Stimulated activated CD8-positive, alpha-beta memory T cell treated with anti-CD3 and anti-CD28 coated beads, Interleukin-12 subunit alpha, Interleukin-12 subunit beta, amount 100 ng/mL, for 1 hour (primary cell): Measurements from ENCODE around the gene MOCOS.

Experiments used
- DNase-seq: peaks from one replicate; pipeline ENCODE4 v3.0.0-alpha.2; 2020; ENCODE audit warnings: low read depth

Gene MOCOS

GRCh38 chr18:36179562-36180355, 7.5 kb upstream of the MOCOS start:
- DNase-seq: no peak

DNA sequence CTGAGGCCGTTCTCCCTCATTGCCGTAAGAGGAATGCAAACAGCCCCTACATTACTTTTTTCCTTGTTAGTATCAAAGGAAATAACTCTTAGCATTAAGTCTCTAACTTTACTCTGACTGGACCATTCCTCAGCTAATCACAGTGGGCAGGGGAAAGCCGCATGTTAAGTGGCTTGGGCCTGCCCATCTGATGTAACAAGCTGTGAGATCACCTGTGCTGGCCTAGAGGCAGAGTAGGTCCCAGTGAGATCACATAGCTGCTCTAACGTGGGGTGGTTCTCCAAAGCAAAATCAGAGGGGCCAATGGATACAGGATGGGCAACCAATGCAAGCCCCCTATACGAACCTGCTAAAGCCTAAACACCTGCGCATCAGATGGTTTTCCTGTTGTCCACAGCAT, 5.9 kb upstream of the MOCOS start:
- no peak for DNase-seq

DNA sequence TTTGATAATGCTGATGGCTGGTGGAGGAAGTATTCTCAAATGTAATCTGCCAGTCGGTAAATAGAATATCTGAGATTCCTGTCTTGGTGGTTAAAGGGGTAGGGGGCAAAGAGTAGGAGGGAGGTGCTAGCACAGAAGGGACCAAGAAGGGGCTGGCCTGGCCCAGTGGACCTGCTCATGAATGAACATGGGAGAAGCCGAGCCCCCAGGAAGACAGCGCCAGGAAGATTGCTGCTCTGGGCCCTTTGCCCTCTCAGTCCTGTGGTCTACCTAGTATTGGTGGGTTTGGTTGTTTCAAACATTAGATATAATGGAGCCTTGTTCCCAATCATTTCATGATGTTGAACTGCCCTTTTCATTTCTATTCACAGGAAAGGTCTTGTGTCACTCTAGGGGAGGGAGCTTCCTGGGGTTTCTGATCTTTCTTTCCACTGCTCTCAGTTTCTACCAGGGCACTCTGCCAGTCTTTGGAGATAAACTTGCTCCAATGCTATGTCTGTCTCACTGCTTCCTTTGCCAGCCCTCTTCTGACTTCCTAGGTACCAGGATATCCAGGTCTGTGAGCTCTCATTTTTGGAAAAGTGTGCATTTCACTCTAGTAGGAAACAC, 5.3 kb upstream of the MOCOS start:
- no peak for DNase-seq

DNA sequence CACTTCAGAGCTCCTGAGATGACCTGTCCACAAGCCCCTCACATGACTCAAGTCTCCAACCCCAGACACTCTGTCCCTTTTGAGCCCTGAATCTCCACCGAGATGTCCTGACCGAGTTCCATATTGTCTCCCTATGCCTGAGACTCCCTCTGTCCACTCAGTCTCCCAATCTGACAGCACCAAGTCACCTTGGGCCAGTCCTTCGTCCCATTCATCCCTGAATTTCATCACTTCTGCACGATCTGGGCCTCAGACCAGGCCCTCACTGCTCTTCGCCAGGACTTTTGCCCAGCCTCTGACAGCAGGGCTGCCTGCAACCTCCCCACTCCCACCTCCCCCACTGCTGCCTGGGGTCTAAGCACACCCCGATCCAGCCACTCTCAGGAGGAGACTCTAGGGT, 4.3 kb upstream of the MOCOS start:
- DNase-seq: no peak

- DNase-seq: no peak
Observed at GRCh38 chr18:36183987-36184386, 3.3 kb upstream of the MOCOS start.

DNA sequence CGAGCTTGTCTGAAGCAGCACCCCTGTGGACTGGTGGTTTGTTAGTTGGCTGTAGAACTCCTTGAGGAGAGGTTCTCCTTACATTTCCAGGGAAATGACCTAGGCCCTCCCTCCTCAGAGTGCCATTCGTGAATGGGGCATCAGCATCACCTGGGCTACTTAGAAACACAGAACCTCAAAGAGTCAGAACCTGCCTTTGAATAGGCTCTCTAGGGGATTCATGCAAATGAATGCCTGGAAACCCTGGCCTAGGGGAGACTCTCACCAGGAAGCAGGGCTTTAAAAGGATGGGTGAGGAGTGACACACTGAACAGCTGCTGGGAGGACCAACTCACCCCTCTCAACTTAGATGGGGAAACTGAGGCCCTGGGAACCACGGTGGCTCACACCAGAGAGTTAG, 2.1 kb upstream of the MOCOS start:
- no peak for DNase-seq

GRCh38 chr18:36185901-36186460, 1.3 kb upstream of the MOCOS start:
- DNase-seq: no peak

- DNase-seq: no peak
Observed at GRCh38 chr18:36186461-36187192, 670 bp upstream of the MOCOS start.

GRCh38 chr18:36187826-36188721, 777 bp downstream of the MOCOS start:
- no peak for DNase-seq

- no peak for DNase-seq
Observed at GRCh38 chr18:36188916-36189315, 1.6 kb downstream of the MOCOS start.

GRCh38 chr18:36189486-36189885, 2.2 kb downstream of the MOCOS start:
- DNase-seq: no peak

GRCh38 chr18:36191286-36191685, 4.0 kb downstream of the MOCOS start:
- DNase-seq: no peak

GRCh38 chr18:36191711-36192110, 4.4 kb downstream of the MOCOS start:
- no peak for DNase-seq

- no peak for DNase-seq
Observed at GRCh38 chr18:36194600-36195315, 7.5 kb downstream of the MOCOS start.

- DNase-seq: no peak
Observed at GRCh38 chr18:36195427-36196122, 8.3 kb downstream of the MOCOS start.

DNA sequence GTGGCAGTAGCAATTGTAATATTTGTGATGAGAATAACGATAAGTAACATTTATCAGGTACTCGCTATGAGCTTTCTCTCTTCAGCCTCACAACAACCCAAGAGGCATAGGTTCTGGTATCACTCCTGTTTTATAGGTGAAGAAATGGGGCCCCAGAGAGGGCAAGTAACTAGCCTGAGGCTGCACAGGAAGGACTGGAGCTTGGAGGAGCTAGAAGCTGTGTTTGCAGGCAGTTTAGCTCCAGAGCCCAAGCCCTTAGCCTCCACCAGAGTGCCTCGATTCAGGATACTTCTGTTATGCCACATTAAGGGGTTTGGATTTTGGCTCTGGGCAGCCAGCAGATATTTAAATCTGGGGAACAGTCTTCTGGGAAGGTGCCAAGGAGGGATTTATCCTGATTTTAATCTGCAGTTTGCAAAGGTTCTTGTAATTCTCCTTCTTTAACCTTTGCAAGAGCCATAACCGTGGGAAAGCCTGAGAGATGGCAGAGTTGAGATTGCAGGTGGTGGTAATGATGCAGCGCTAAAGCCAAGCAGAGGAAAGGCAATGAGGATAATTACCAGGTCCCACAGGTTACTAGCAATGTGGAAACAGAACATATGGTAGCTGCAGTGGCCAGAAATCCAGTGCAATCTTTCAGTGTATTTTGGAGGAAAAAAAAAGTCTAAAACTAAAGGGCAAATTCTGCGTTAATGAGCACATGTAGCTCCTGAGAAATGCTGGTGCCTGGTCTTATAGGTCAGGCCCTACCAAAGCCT, 9.1 kb downstream of the MOCOS start:
- no peak for DNase-seq

GRCh38 chr18:36197511-36198166, 10.3 kb downstream of the MOCOS start:
- no peak for DNase-seq

GRCh38 chr18:36199691-36200295, 12.5 kb downstream of the MOCOS start:
- no peak for DNase-seq

DNA sequence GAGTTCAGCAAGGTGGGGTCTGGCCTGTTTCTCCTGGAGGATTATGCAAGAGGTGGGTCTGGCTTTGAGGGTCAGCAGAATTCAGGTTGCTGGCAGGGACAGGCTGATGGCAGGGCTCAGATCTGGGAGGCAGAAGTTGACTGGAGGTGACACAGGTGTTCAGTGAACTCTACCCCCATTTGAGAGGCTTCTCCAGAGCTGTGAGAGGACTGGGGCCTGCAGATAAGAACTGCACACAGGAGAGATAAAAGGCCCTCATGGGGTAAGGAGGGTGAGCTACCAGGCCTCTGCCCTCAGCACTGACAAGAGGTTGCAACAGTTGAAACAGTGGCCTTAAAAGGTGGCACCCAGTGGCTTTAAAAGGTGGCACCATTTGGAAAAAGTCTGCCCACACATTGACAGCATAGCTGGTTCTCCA, 13.1 kb downstream of the MOCOS start:
- DNase-seq: no peak
